Heart right ventricle (tissue), 16 donors: ENCODE results near the gene ARHGAP22. TPM values are rescaled to one million over a fixed set of nuclear protein-coding genes. Genes with fewer than 3 reads are reported as not detected.

Experiments used
- ATAC-seq, 8 donors: fragments of 200-7000 bp; cut with Tn5 transposase; one replicate each; pipeline ENCODE4 v1.9.1; 2020; ENCODE audit warnings: mild to moderate bottlenecking in 8 of 8, moderate library complexity in 8 of 8, moderate number of reproducible peaks in 1 of 8
- DNase-seq, 2 donors: peaks; one replicate each; pipeline ENCODE4 v3.0.0-alpha.2; 2020
- H3K27ac ChIP-seq, 10 donors: fragments of 200-600 bp; sonication (generic) in 2 of 10; one replicate each; pipeline versions ENCODE4 v1.5.0 to v1.8.0; 2020 to 2022; ENCODE audit warnings: mild to moderate bottlenecking in 3 of 10
- H3K27me3 ChIP-seq, 7 donors: fragments of 200-600 bp; one replicate each; pipeline ENCODE4 v1.8.0; 2021 to 2022; ENCODE audit warnings: mild to moderate bottlenecking in 2 of 7
- H3K36me3 ChIP-seq, 9 donors: fragments of 200-600 bp; sonication (generic) in 1 of 9; one replicate each; pipeline versions ENCODE4 v1.5.0 to v1.8.0; 2020 to 2022; ENCODE audit warnings: mild to moderate bottlenecking in 2 of 9
- H3K4me1 ChIP-seq, 9 donors: fragments of 200-600 bp; sonication (generic) in 1 of 9; one replicate each; pipeline versions ENCODE4 v1.5.0 to v1.8.0; 2020 to 2022; ENCODE audit warnings: mild to moderate bottlenecking in 4 of 9
- H3K4me3 ChIP-seq, 10 donors: fragments of 200-600 bp; sonication (generic) in 2 of 10; one replicate each; pipeline versions ENCODE4 v1.5.0 to v1.8.0; 2020 to 2022; ENCODE audit warnings: mild to moderate bottlenecking in 7 of 10, moderate library complexity in 2 of 10
- H3K9me3 ChIP-seq, 11 donors: fragments of 200-600 bp in 10 of 11; sonication (generic) in 2 of 11; one replicate each; pipeline versions ENCODE4 v1.5.0 to v1.8.0; 2013 to 2022; ENCODE audit warnings: mild to moderate bottlenecking in 2 of 11, control low read depth in 1 of 11, moderate library complexity in 1 of 11
- CTCF ChIP-seq, 9 donors: fragments of 200-600 bp; sonication (generic) in 2 of 9; IDR thresholded peaks; one replicate each; pipeline versions ENCODE4 v1.5.0 to v1.8.0; 2021 to 2022; ENCODE audit warnings: antibody characterized with exemption in 9 of 9, mild to moderate bottlenecking in 5 of 9, moderate library complexity in 1 of 9
- WGBS, 2 donors: extraction: QIAGEN DNeasy Blood & Tissue Kit; methylation state at CpG; one replicate each; pipeline ENCODE4 v1.1.7; 2013; ENCODE audit warnings: inconsistent platforms in 1 of 2; 5-methylcytosine and 5-hydroxymethylcytosine counted together
- intact Hi-C, 10 donors: fragments of 100-400 bp; cut with DNase I; formaldehyde crosslinking; loops; one replicate each; pipeline versions ENCODE4 v1.11.1 to v1.14.2; 2022
- polyA plus RNA-seq, 2 donors: library from polyadenylated mRNA; stranded (reverse); fragments of 200-250 nt; gene quantifications; one replicate each; pipeline ENCODE4 v1.2.3, GENCODE V29; 2013
- total RNA-seq, 10 donors: library from RNA; stranded (reverse); fragmentation: NEBNext Ultra II Directional in 3 of 10; extraction: Animal tissue kit (Norgen Biotek cat#: 25700) in 3 of 10; gene quantifications; one replicate each; pipeline versions ENCODE4 v1.2.1 to v1.2.4, GENCODE V29; 2021 to 2023
- donor health status: Arrhythmogenic right ventricular cardiomyopathy.
- donor health status: ischemic (EF 13 %, LVEDD 7.1; RV severe dilation, severe dysfunction).
- donor health status: healthy with polysubstance abuse.
- donor health status: DM: no; HTN: yes; CAD: no.
- donor health status: DM: no; HTN: no; CAD: no.
- donor health status: ischemic (EF 25% LVEDD 6.9; RV normal size, moderate dysfunction).
- donor health status: ischemic (EF 25% LVEDD 5.7; RV mildly dilated, moderate dysfunction).
- donor health status: healthy.
- donor health status: DM: yes; HTN: yes; CAD: no.
- donor health status: Ischemic cardiomyopathy.
- donor health status: ischemic (EF 35%, LVEDD 5.7; RV mildly dilated, moderate dysfunction).
- donor health status: nonischemic (EF 11% LVEDD 7.7; RV severe dilation, severe dysfunction).
- donor health status: DM: yes; HTN: yes; CAD: no.
- donor health status: PGD.
- donor health status: ischemic (EF 29% LVEDD 5.4; RV normal size, mild dysfunction).
- donor health status: nonischemic (EF 23%, LVEDD 6.1; RV moderate dilation, normal function).

ARHGAP22 gene
- total and polyA plus RNA-seq, 12 donors: 1.5 to 9.3 (median 2.8) TPM

- Histone ChIP-seq H3K27me3 (peaks cover 0 to 7% (median 6%) of the 10 kb centered on the region in 7 donors), H3K27ac (no peak overlapping the region), H3K9me3 (no peaks in the 10 kb centered on the region), H3K4me3 (no peak overlapping the region), H3K36me3 (no peaks in the 10 kb centered on the region), H3K4me1 (peaks cover 0 to 37% (median 12%) of the 10 kb centered on the region in 9 donors)
- no peak for TF ChIP-seq CTCF (IDR thresholded peaks at IDR 0.05)
- DNase-seq: no peak
- intact Hi-C loops: no loop called here
- ATAC-seq: peak in 3 of 8 donors; percentile 23 to 48 (median 29)
- WGBS, 2 donors: 67 to 70% methylated on average over 8 of the region's 8 CpGs
Measured at GRCh38 chr10:48463318-48464003, 141.4 kb downstream of the ARHGAP22 start.

- H3K9me3 ChIP-seq: no peaks in the 10 kb centered on the region
- no peak for TF ChIP-seq CTCF (IDR thresholded peaks at IDR 0.05)
- no peaks in the 10 kb centered on the region for H3K36me3 ChIP-seq
- peaks cover 0 to 37% (median 12%) of the 10 kb centered on the region in 9 donors for H3K4me1 ChIP-seq
- no peak for ATAC-seq
- intact Hi-C loops: no loop called here
- WGBS, 2 donors: 82 to 87% methylated on average over 5 of the region's 5 CpGs
- DNase-seq: no peak
- peaks cover 0 to 7% (median 6%) of the 10 kb centered on the region in 7 donors for H3K27me3 ChIP-seq
- H3K4me3 ChIP-seq: no peak overlapping the region
- H3K27ac ChIP-seq: no peak overlapping the region
Measured at GRCh38 chr10:48462482-48463020, 142.3 kb downstream of the ARHGAP22 start.

GRCh38 chr10:48461623-48462481, 143.0 kb downstream of the ARHGAP22 start:
- 86 to 92% methylated on average over 12 of the region's 12 CpGs for WGBS, 2 donors
- Histone ChIP-seq H3K27me3 (peaks cover 0 to 6% (median 3%) of the 10 kb centered on the region in 7 donors), H3K9me3 (no peaks in the 10 kb centered on the region), H3K36me3 (no peaks in the 10 kb centered on the region), H3K4me3 (no peak overlapping the region), H3K4me1 (peaks cover 0 to 42% (median 12%) of the 10 kb centered on the region in 9 donors), H3K27ac (no peak overlapping the region)
- TF ChIP-seq CTCF (IDR thresholded peaks at IDR 0.05): no peak
- intact Hi-C loops: no loop called here
- ATAC-seq: no peak
- DNase-seq: no peak

GRCh38 chr10:48460182-48460581, 144.7 kb downstream of the ARHGAP22 start:
- H3K27ac ChIP-seq: no peak overlapping the region
- DNase-seq (no peak), ATAC-seq (no peak)
- peaks cover 0 to 37% (median 9%) of the 10 kb centered on the region in 9 donors for H3K4me1 ChIP-seq
- H3K36me3 ChIP-seq: no peaks in the 10 kb centered on the region
- intact Hi-C loops: no loop called here
- no peak overlapping the region for H3K4me3 ChIP-seq
- H3K9me3 ChIP-seq: no peaks in the 10 kb centered on the region
- 88 to 98% methylated on average over 2 of the region's 2 CpGs for WGBS, 2 donors
- H3K27me3 ChIP-seq: no peaks in the 10 kb centered on the region
- no peak for TF ChIP-seq CTCF (IDR thresholded peaks at IDR 0.05)
